DMS114 treated with DMSO at 0.1 percent for 48 hours (cell line): ENCODE results near the gene CH25H.
"Not testable (repeated sequence)": the region's sequence is repeated elsewhere in the genome, so short reads cannot be mapped to it uniquely, and the experiment has no call there.

ENCODE experiments used
- DNase-seq: peaks from one replicate; lab custom pipeline; 2025; ENCODE audit not compliant: unreplicated experiment; lab: John Stamatoyannopoulos, UW

The CH25H gene

GRCh38 chr10:89202033-89202425 is 5.1 kb downstream of the CH25H start:
- no peak for DNase-seq

GRCh38 chr10:89201345-89202032 is 5.6 kb downstream of the CH25H start:
- no peak for DNase-seq

DNA sequence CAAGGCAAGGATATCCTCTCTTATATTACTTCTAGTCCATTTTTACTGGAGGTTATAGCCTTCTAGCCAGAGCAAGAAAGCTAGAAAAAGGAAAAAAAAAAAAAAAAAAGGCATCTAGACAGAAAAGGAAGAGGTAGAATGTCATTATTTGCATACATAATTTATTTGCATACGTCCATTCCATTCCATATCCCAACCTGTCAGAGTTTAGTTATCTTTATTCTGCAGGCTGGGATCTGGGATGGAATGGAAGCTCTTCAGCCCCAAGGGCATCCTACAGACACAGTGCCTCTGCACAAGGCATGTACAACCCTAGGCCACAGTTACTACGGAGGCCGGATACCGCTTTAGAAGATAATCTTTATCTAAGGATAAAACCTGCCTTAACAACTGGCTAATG is 9.6 kb downstream of the CH25H start:
- DNase-seq: no peak

- not testable (repeated sequence) for DNase-seq
Observed at GRCh38 chr10:89191301-89191700, 15.8 kb downstream of the CH25H start.

GRCh38 chr10:89189211-89189734 is 17.8 kb downstream of the CH25H start:
- DNase-seq: no peak

DNA sequence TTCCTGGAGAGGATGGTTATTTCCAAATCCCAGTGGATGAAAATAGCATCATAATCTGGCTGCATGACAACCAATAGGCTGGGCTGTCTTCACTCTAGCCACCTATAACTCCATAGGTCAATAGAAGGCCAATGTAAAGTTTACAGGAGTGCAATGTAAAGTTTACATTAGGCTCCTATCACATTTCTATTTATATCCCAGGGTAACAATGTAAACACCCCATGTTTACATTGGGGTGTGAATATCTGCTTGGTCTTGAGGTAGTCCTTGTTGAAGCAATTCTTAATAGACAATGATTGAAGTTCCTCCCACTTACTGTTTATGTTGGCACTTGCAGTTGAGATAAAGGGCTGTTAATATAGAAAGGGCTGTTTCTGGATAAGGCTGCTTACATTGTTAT is 21.5 kb downstream of the CH25H start:
- no peak for DNase-seq

DNA sequence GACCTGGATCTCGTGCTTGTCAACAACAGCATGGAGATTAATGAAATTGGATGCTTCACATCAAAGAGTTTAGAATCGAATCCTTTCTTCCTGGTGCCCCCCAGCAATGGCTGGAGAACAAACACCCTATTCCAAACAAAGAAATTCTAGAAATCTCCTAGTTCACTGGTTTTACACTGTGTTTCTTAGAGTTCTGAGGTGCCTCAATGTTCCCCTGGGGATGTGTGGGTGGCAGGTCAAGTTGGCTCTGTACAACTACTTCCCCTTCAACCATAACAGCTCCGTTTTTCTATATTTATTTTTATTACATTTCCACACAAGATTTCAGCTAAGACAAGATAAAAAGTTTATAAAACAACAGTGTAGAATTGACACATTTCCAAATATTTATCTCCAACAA is 22.5 kb downstream of the CH25H start:
- DNase-seq: no peak

DNA sequence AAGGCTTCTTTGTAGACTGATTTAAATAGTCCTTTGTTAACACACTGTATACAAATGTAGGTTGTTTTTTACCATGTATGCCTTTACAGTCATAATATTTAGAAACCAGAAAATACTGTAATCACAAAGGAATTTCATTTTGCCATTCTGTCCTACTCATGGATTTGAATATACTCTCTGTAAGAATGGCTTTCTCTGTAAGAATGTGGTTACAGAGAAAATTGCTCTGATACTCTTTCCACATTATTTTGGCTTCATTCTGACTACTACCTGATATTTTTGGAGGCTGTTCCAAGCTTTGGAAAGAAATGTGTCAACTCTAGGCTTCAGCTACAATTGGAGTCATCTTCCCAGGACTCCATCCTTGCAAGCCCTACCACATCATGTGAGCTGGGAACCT is 23.5 kb downstream of the CH25H start:
- no peak for DNase-seq

- no peak for DNase-seq
Observed at GRCh38 chr10:89182894-89183293, 24.2 kb downstream of the CH25H start.

DNA sequence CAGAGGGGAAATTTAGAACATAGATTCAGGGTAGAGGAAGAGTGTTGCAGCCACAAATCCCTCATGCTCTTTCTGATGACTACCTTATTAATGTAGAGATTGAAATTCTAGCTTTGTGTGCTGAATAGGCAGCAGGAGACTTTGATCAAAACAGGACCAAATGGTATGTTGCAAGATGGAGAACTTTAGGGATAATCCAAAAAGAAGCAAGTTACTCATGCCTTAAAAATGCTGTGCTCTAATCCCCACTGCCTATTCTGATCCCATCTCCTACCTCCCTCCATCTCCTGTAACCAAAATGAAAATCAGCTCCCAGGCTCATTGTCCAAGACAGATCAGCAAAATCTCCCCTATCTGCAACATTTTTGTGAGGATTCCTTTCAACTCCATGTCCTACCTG is 31.3 kb downstream of the CH25H start:
- DNase-seq: no peak

GRCh38 chr10:89173075-89173474 is 34.0 kb downstream of the CH25H start:
- no peak for DNase-seq

DNA sequence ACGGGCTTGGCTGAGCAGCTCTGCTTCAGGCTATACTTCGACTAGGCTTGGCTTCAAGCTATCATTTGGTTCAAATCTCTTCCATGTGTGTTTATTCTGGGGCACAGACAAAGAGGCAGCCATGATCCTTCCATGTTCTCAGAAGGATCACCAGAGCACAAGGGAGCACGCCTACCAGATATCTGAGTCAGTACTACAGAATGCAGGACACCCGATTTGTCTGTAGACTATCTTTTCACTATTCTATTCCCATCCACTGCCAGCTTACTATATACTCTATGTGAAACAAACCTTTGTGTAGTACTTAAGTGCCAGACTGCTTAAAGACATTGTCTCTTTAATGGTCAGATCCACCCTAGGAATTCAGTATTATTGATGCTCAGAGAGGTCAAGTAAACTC is 35.1 kb downstream of the CH25H start:
- DNase-seq: no peak

GRCh38 chr10:89171263-89171872 is 35.7 kb downstream of the CH25H start:
- DNase-seq: no peak

DNA sequence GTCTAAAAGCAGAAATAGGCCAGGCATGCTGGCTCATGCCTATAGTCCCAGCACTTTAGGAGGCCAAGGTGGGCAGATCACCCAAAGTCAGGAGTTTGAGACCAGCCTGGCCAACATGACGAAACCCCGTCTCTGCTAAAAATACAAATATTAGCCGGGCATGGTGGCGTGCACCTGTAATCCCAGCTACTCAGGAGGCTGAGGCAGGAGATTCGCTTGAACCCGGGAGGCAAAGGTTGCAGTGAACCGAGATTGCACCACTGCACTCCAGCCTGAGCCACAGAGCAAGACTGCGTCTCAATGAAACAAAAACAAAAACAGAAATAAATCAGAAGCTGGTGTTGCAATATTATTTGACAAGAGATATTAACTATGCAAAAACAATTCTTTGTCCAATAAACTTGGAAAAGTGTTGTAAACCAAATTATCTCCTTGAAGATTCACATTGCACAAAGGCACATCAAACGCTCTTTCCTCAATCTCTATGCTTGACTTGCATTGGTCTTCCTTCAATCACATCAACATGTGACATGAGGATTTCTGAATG is 38.7 kb downstream of the CH25H start:
- not testable (repeated sequence) for DNase-seq

DNA sequence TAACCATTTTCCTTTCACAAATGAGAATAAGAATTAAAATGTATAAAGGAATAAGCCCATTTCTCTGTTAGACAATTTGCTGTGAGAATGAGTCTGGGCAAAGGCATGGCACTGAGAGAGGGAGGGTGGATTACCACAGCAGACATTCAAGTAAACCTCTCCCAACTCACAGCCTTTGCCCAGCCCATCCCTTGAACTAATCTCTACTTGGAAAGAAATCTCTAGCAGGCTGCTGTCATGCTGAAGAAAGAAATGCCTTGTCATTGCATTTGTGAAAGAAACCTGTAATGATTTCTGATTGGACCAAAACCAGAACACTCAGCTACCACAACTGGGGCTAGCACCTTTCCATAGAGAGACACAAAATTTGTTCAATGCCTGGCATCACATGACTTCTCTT is 39.2 kb downstream of the CH25H start:
- no peak for DNase-seq

DNA sequence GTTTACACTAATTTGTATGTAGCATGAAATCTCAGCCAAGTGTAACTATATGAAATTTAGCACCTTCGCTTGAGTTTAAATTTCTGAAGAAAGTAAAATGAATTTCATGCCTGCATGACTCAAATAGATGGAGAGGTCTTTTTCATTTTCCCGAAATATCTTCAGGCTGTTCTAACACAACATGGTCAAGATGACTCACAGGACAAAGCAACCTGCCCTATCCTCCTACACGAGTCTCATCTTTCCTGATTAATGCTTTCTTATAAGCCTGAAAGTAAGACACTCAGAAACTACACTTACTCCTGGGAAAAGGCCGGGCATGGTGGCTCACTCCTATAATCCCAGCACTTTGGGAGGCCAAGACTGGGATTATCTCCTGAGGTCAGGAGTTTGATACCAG is 41.2 kb downstream of the CH25H start:
- no peak for DNase-seq

GRCh38 chr10:89164920-89165319 is 42.2 kb downstream of the CH25H start:
- no peak for DNase-seq

DNA sequence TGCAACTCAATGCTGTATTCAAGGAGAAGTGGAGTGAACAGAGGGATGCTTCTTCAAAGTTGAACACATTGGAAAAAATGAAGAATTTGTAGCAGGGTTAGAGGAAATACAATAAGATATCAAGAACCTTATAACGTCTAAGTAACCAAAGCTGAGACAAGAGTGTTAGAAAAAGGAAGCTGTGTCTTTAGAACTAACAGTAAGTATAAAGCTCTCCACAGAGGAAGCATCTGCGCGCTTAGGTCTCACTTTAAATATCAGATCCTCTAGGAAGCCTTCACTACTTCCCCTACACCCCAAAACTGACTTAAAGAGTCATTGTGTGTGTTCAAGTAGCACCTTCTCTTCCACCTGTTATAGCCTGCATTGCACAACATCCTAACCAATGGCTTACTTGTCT is 43.0 kb downstream of the CH25H start:
- no peak for DNase-seq

GRCh38 chr10:89163265-89163995 is 43.7 kb downstream of the CH25H start:
- DNase-seq: no peak

GRCh38 chr10:89162596-89162995 is 44.5 kb downstream of the CH25H start:
- no peak for DNase-seq

- no peak for DNase-seq
Observed at GRCh38 chr10:89160339-89160738, 46.8 kb downstream of the CH25H start.

- DNase-seq: no peak
Observed at GRCh38 chr10:89159761-89160160, 47.4 kb downstream of the CH25H start.
